ENCODE results near the gene ACAP2.
"Not testable (repeated sequence)": the region's sequence is repeated elsewhere in the genome, so short reads cannot be mapped to it uniquely, and the experiment has no call there.

ACAP2 gene

GRCh38 chr3:195441992-195442572 lies 738 bp downstream of the ACAP2 start:
- peak; percentile 37 for DNase-seq

GRCh38 chr3:195441476-195441991 lies 1.3 kb downstream of the ACAP2 start:
- DNase-seq = peak; percentile 12

- peak; percentile 8 for DNase-seq
Measured at GRCh38 chr3:195441051-195441450, 1.8 kb downstream of the ACAP2 start.

- no peak for DNase-seq
Measured at GRCh38 chr3:195440379-195440778, 2.4 kb downstream of the ACAP2 start.

GRCh38 chr3:195438371-195438770 lies 4.4 kb downstream of the ACAP2 start:
- no peak for DNase-seq

GRCh38 chr3:195425849-195426248 lies 17.0 kb downstream of the ACAP2 start:
- no peak for DNase-seq

GRCh38 chr3:195423818-195424217 lies 19.0 kb downstream of the ACAP2 start:
- no peak for DNase-seq

GRCh38 chr3:195421400-195421799 lies 21.4 kb downstream of the ACAP2 start:
- DNase-seq = no peak

- no peak for DNase-seq
Measured at GRCh38 chr3:195416795-195417194, 26.0 kb downstream of the ACAP2 start.

- DNase-seq = no peak
Measured at GRCh38 chr3:195411836-195412235, 31.0 kb downstream of the ACAP2 start.

- no peak for DNase-seq
Measured at GRCh38 chr3:195410546-195410945, 32.3 kb downstream of the ACAP2 start.

- no peak for DNase-seq
Measured at GRCh38 chr3:195407531-195408409, 35.0 kb downstream of the ACAP2 start.

- DNase-seq = no peak
Measured at GRCh38 chr3:195405651-195406050, 37.2 kb downstream of the ACAP2 start.

- no peak for DNase-seq
Measured at GRCh38 chr3:195403841-195404408, 38.9 kb downstream of the ACAP2 start.

GRCh38 chr3:195403244-195403643 lies 39.6 kb downstream of the ACAP2 start:
- no peak for DNase-seq

GRCh38 chr3:195401943-195402342 lies 40.9 kb downstream of the ACAP2 start:
- DNase-seq = no peak

- not testable (repeated sequence) for DNase-seq
Measured at GRCh38 chr3:195398460-195398859, 44.4 kb downstream of the ACAP2 start.

- DNase-seq = no peak
Measured at GRCh38 chr3:195397524-195397923, 45.3 kb downstream of the ACAP2 start.

- DNase-seq = no peak
Measured at GRCh38 chr3:195395208-195395816, 47.5 kb downstream of the ACAP2 start.

GRCh38 chr3:195394700-195395099 lies 48.1 kb downstream of the ACAP2 start:
- DNase-seq = no peak

GRCh38 chr3:195394024-195394423 lies 48.8 kb downstream of the ACAP2 start:
- DNase-seq = no peak

- no peak for DNase-seq
Measured at GRCh38 chr3:195388380-195388779, 54.4 kb downstream of the ACAP2 start.

GRCh38 chr3:195386739-195387138 lies 56.1 kb downstream of the ACAP2 start:
- no peak for DNase-seq
